SU-DHL-6 (cell line): ENCODE results near the gene ZFHX2.

Experiments
- H2AFZ ChIP-seq: fragments of 200-600 bp; sonication (generic); 2 replicates; pipeline ENCODE4 v1.6.1; 2014; ENCODE audit warnings: low read depth, mild to moderate bottlenecking, moderate library complexity, mixed read lengths, antibody characterized with exemption, low read length; ENCODE audit not compliant: severe bottlenecking
- H3F3A ChIP-seq: fragments of 200-600 bp; shearing (Covaris generic); 2 replicates; pipeline ENCODE4 v1.6.0; 2016; ENCODE audit warnings: antibody characterized with exemption, mild to moderate bottlenecking; ENCODE audit not compliant: insufficient read depth
- H3K27ac ChIP-seq: fragments of 200-600 bp; sonication (generic); 2 replicates; pipeline ENCODE4 v1.5.1; 2016; ENCODE audit warnings: low read depth, mild to moderate bottlenecking, low read length, moderate library complexity, mixed read lengths
- H3K27me3 ChIP-seq: fragments of 200-600 bp; sonication (generic), shearing (Covaris generic); 2 replicates; pipeline ENCODE4 v1.6.0; 2014; ENCODE audit warnings: mild to moderate bottlenecking, low read length
- H3K36me3 ChIP-seq: fragments of 200-600 bp; sonication (generic); 2 replicates; pipeline ENCODE4 v1.6.1; 2014; ENCODE audit warnings: mild to moderate bottlenecking, low read length, mixed read lengths
- H3K4me2 ChIP-seq: fragments of 300-600, 200-600 bp; shearing (Covaris generic), sonication (generic); 2 replicates; pipeline ENCODE4 v1.6.0; 2014; ENCODE audit warnings: low read length, low read depth, mild to moderate bottlenecking; ENCODE audit not compliant: poor library complexity, severe bottlenecking
- H3K4me3 ChIP-seq: fragments of 200-600 bp; sonication (generic); 2 replicates; pipeline ENCODE4 v1.5.1; 2014; ENCODE audit warnings: antibody characterized with exemption, low read length, mild to moderate bottlenecking, mixed read lengths; ENCODE audit not compliant: insufficient read depth, poor library complexity, severe bottlenecking
- H3K79me2 ChIP-seq: fragments of 200-600 bp; sonication (generic); 2 replicates; pipeline ENCODE4 v1.6.1; 2014; ENCODE audit warnings: mild to moderate bottlenecking, low read length, moderate library complexity; ENCODE audit not compliant: insufficient read depth
- H3K9ac ChIP-seq: fragments of 200-600 bp; sonication (generic); 2 replicates; pipeline ENCODE4 v1.7.0; 2014; ENCODE audit warnings: mild to moderate bottlenecking, low read length
- H3K9me2 ChIP-seq: fragments of 200-600 bp; sonication (generic); replicated peaks from 2 replicates; pipeline ENCODE4 v1.6.1; 2014; ENCODE audit warnings: low read length; ENCODE audit not compliant: insufficient read depth
- H3K9me3 ChIP-seq: fragments of 200-600 bp; sonication (generic); 2 replicates; pipeline ENCODE4 v1.6.1; 2014; ENCODE audit warnings: low read length, mixed read lengths; ENCODE audit not compliant: insufficient read depth
- H4K20me1 ChIP-seq: fragments of 200-600 bp; sonication (generic); 2 replicates; pipeline ENCODE4 v1.6.1; 2014; ENCODE audit warnings: low read depth, mild to moderate bottlenecking, antibody characterized with exemption, low read length, moderate library complexity, mixed read lengths
- CTCF ChIP-seq: fragments of 200-600 bp; sonication (generic); IDR thresholded peaks from one replicate; pipeline ENCODE4 v1.5.1; 2017; ENCODE audit warnings: antibody characterized with exemption, mild to moderate bottlenecking, low read length, moderate library complexity; ENCODE audit not compliant: insufficient read depth, poor library complexity, severe bottlenecking
- EZH2phosphoT487 ChIP-seq: fragments of 200-600 bp; sonication (generic), shearing (Covaris generic); conservative IDR thresholded peaks from 2 replicates; pipeline ENCODE4 v1.6.1; 2018; ENCODE audit warnings: mild to moderate bottlenecking, antibody characterized with exemption, low read length, moderate library complexity, mixed read lengths

Gene ZFHX2

GRCh38 chr14:23561873-23562821 lies 10.6 kb upstream of the ZFHX2 start:
- Histone ChIP-seq H3K9ac (no peak overlapping the region), H4K20me1 (no peaks in the 10 kb centered on the region), H3K27me3 (no peaks in the 10 kb centered on the region), H3K9me2 (no peaks in the 10 kb centered on the region), H3K4me3 (no peak overlapping the region), H3K36me3 (no peaks in the 10 kb centered on the region), H3K27ac (no peak overlapping the region), H3K9me3 (no peaks in the 10 kb centered on the region), H3F3A (peaks cover 13% of the 10 kb centered on the region), H3K4me2 (no peak overlapping the region), H3K79me2 (peaks cover 16% of the 10 kb centered on the region), H2AFZ (no peak overlapping the region)
- TF ChIP-seq CTCF = no peak
- no peak for TF ChIP-seq EZH2phosphoT487

GRCh38 chr14:23561259-23561658 lies 9.7 kb upstream of the ZFHX2 start:
- Histone ChIP-seq H4K20me1 (no peaks in the 10 kb centered on the region), H3K9me2 (no peaks in the 10 kb centered on the region), H3K9me3 (no peaks in the 10 kb centered on the region), H3K27me3 (no peaks in the 10 kb centered on the region), H3K4me2 (no peak overlapping the region), H3K27ac (no peak overlapping the region), H3F3A (peaks cover 15% of the 10 kb centered on the region), H3K4me3 (no peak overlapping the region), H2AFZ (no peak overlapping the region), H3K79me2 (peaks cover 15% of the 10 kb centered on the region; the same call in 1 of the 2 replicates), H3K36me3 (no peaks in the 10 kb centered on the region), H3K9ac (no peak overlapping the region)
- TF ChIP-seq CTCF (no peak), EZH2phosphoT487 (no peak)

GRCh38 chr14:23559926-23560520 lies 8.5 kb upstream of the ZFHX2 start:
- no peaks in the 10 kb centered on the region for H3K27me3 ChIP-seq
- no peak overlapping the region for H3K4me3 ChIP-seq
- no peak overlapping the region for H3K4me2 ChIP-seq
- no peaks in the 10 kb centered on the region for H3K36me3 ChIP-seq
- H3K27ac ChIP-seq = no peak overlapping the region
- no peak overlapping the region for H2AFZ ChIP-seq
- H4K20me1 ChIP-seq = no peaks in the 10 kb centered on the region
- TF ChIP-seq CTCF (no peak), EZH2phosphoT487 (no peak)
- no peaks in the 10 kb centered on the region for H3K9me3 ChIP-seq
- peaks cover 10% of the 10 kb centered on the region; the same call in 1 of the 2 replicates for H3K79me2 ChIP-seq
- H3F3A ChIP-seq = peaks cover 15% of the 10 kb centered on the region
- no peaks in the 10 kb centered on the region for H3K9me2 ChIP-seq
- no peak overlapping the region for H3K9ac ChIP-seq
